Osteoblast (primary cell): ENCODE results near the gene ABCA4. TPM values are rescaled to one million over a fixed set of nuclear protein-coding genes. Genes with fewer than 3 reads are reported as not detected.
A peak's percentile ranks its signal among the peaks of the same experiment; 100 is the strongest.

Experiments
- DNase-seq: peaks from one replicate; pipeline ENCODE4 v3.0.0; 2011; ENCODE audit warnings: low spot score, mixed read lengths; ENCODE audit not compliant: insufficient read length; ENCODE audit errors: missing footprints
- H2AFZ ChIP-seq: 2 replicates; pipeline ENCODE4 v1.6.0; 2011; ENCODE audit warnings: mild to moderate bottlenecking, low read length
- H3K27ac ChIP-seq: 2 replicates; pipeline ENCODE4 v1.5.1; 2011; ENCODE audit warnings: mild to moderate bottlenecking, low read depth, low read length, moderate library complexity
- H3K27me3 ChIP-seq: 2 replicates; pipeline ENCODE4 v1.6.0; 2012; ENCODE audit warnings: mild to moderate bottlenecking, control low read depth, inconsistent platforms, low read length, moderate library complexity; ENCODE audit not compliant: insufficient read depth
- H3K36me3 ChIP-seq: 2 replicates; pipeline ENCODE4 v1.5.1; 2011; ENCODE audit warnings: mild to moderate bottlenecking, low read length, control low read depth, moderate library complexity; ENCODE audit not compliant: insufficient read depth
- H3K4me1 ChIP-seq: 2 replicates; pipeline ENCODE4 v1.5.1; 2011; ENCODE audit warnings: mild to moderate bottlenecking, low read length, control low read depth, moderate library complexity; ENCODE audit not compliant: insufficient read depth
- H3K4me2 ChIP-seq: 2 replicates; pipeline ENCODE4 v1.6.0; 2011; ENCODE audit warnings: mild to moderate bottlenecking, low read length; ENCODE audit not compliant: insufficient read depth
- H3K4me3 ChIP-seq: fragments of 200-600 bp; sonication (generic); 3 replicates; pipeline ENCODE4 v1.5.1; 2012; ENCODE audit warnings: mild to moderate bottlenecking, low read length, inconsistent platforms; ENCODE audit not compliant: insufficient read depth
- H3K79me2 ChIP-seq: 2 replicates; pipeline ENCODE4 v1.6.0; 2012; ENCODE audit warnings: mild to moderate bottlenecking, low read length, control low read depth, inconsistent platforms; ENCODE audit not compliant: insufficient read depth
- H3K9me3 ChIP-seq: 2 replicates; pipeline ENCODE4 v1.5.1; 2011; ENCODE audit warnings: low read depth, low read length, control low read depth
- H4K20me1 ChIP-seq: 2 replicates; pipeline ENCODE4 v1.6.0; 2012; ENCODE audit warnings: mild to moderate bottlenecking, low read length, control low read depth; ENCODE audit not compliant: insufficient read depth
- CTCF ChIP-seq: IDR thresholded peaks from 2 replicates; pipeline ENCODE4 v1.5.1; 2011; ENCODE audit warnings: mild to moderate bottlenecking, low read depth, low read length, moderate library complexity; ENCODE audit errors: extremely low read depth
- total RNA-seq: library from RNA; depleted of rRNA; stranded (reverse); fragments of >200 nt; gene quantifications from 2 replicates; pipeline ENCODE4 v1.2.3, GENCODE V29; 2012

Gene ABCA4
- total RNA-seq, 1 donor: 1.1 TPM

- no peak for TF ChIP-seq CTCF
- no peaks in the 10 kb centered on the region for H3K36me3 ChIP-seq
- DNase-seq: peak; percentile 17
- no peaks in the 10 kb centered on the region for H3K27me3 ChIP-seq
- H3K9me3 ChIP-seq: no peaks in the 10 kb centered on the region
- H2AFZ ChIP-seq: no peak overlapping the region
- H3K4me3 ChIP-seq: no peak overlapping the region
- no peaks in the 10 kb centered on the region for H3K79me2 ChIP-seq
- H3K27ac ChIP-seq: no peak overlapping the region
- H4K20me1 ChIP-seq: no peaks in the 10 kb centered on the region
- peaks cover 12% of the 10 kb centered on the region for H3K4me1 ChIP-seq
- no peak overlapping the region for H3K4me2 ChIP-seq
These were observed 125.0 kb downstream of the ABCA4 start for GRCh38 chr1:93995837-93996536.

GRCh38 chr1:93993731-93994130, 127.2 kb downstream of the ABCA4 start:
- H3K36me3 ChIP-seq: no peaks in the 10 kb centered on the region
- H3K27me3 ChIP-seq: no peaks in the 10 kb centered on the region
- no peaks in the 10 kb centered on the region for H4K20me1 ChIP-seq
- peak overlapping the region; percentile 25 for H3K4me2 ChIP-seq
- H3K79me2 ChIP-seq: no peaks in the 10 kb centered on the region
- peak overlapping the region; percentile 24 for H2AFZ ChIP-seq
- DNase-seq: peak; percentile 5
- no peak overlapping the region for H3K4me3 ChIP-seq
- no peaks in the 10 kb centered on the region for H3K9me3 ChIP-seq
- H3K27ac ChIP-seq: peak overlapping the region; percentile 28
- peaks cover 29% of the 10 kb centered on the region for H3K4me1 ChIP-seq
- TF ChIP-seq CTCF: no peak

GRCh38 chr1:93992954-93993353, 128.0 kb downstream of the ABCA4 start:
- Histone ChIP-seq H3K9me3 (no peaks in the 10 kb centered on the region), H3K36me3 (no peaks in the 10 kb centered on the region), H3K4me2 (no peak overlapping the region), H3K4me1 (peaks cover 37% of the 10 kb centered on the region), H3K79me2 (no peaks in the 10 kb centered on the region), H3K27ac (no peak overlapping the region), H4K20me1 (no peaks in the 10 kb centered on the region), H3K27me3 (no peaks in the 10 kb centered on the region), H2AFZ (no peak overlapping the region), H3K4me3 (no peak overlapping the region)
- no peak for DNase-seq
- no peak for TF ChIP-seq CTCF

GRCh38 chr1:93992190-93992589, 128.8 kb downstream of the ABCA4 start:
- H2AFZ ChIP-seq: no peak overlapping the region
- no peaks in the 10 kb centered on the region for H3K9me3 ChIP-seq
- H4K20me1 ChIP-seq: no peaks in the 10 kb centered on the region
- no peaks in the 10 kb centered on the region for H3K79me2 ChIP-seq
- no peak overlapping the region for H3K4me2 ChIP-seq
- no peak overlapping the region for H3K4me3 ChIP-seq
- no peaks in the 10 kb centered on the region for H3K27me3 ChIP-seq
- H3K36me3 ChIP-seq: no peaks in the 10 kb centered on the region
- no peak for DNase-seq
- TF ChIP-seq CTCF: no peak
- no peak overlapping the region for H3K27ac ChIP-seq
- peaks cover 37% of the 10 kb centered on the region for H3K4me1 ChIP-seq
